GM18502 (cell line): ENCODE data around the gene TMPRSS6.

Experiments used
- ATAC-seq: cut with Tn5 transposase; IDR thresholded peaks from one replicate; pipeline ENCODE4 v1.9.1; 2021; ENCODE audit warnings: mild to moderate bottlenecking; ENCODE audit not compliant: unreplicated experiment, poor library complexity

TMPRSS6 gene

GRCh38 chr22:37018086-37018814 is 91.3 kb downstream of the TMPRSS6 start:
- no peak for ATAC-seq

GRCh38 chr22:37017356-37017755 is 92.2 kb downstream of the TMPRSS6 start:
- ATAC-seq: no peak

GRCh38 chr22:37016134-37016910 is 93.2 kb downstream of the TMPRSS6 start:
- no peak for ATAC-seq

- no peak for ATAC-seq
These were observed 94.0 kb downstream of the TMPRSS6 start for GRCh38 chr22:37015587-37015878.
